Neural progenitor cell (in vitro differentiated cells): ENCODE measurements around the gene KDM6A. TPM values are rescaled to one million over a fixed set of nuclear protein-coding genes. Genes with fewer than 3 reads are reported as not detected.
A peak's percentile ranks its signal among the peaks of the same experiment; 100 is the strongest.

ENCODE experiments used
- DNase-seq: peaks from one replicate; pipeline ENCODE4 v3.0.0-alpha.2; 2016; ENCODE audit warnings: low spot score
- H2AFZ ChIP-seq: fragments of 200-600 bp; sonication (generic); replicated peaks from 2 replicates; pipeline ENCODE4 v1.6.1; 2016; ENCODE audit warnings: antibody characterized with exemption
- H3F3A ChIP-seq: fragments of 200-600 bp; sonication (generic); 2 replicates; pipeline ENCODE4 v1.6.1; 2016; ENCODE audit warnings: antibody characterized with exemption, low read depth
- H3K27ac ChIP-seq: fragments of 200-600 bp; sonication (generic); 2 replicates; pipeline ENCODE4 v1.5.1; 2016; ENCODE audit warnings: mild to moderate bottlenecking
- H3K27me3 ChIP-seq: fragments of 200-600 bp; sonication (generic); 2 replicates; pipeline ENCODE4 v1.6.1; 2016; ENCODE audit warnings: mild to moderate bottlenecking, moderate library complexity
- H3K36me3 ChIP-seq: fragments of 200-600 bp; sonication (generic); 2 replicates; pipeline ENCODE4 v1.5.1; 2016
- H3K4me1 ChIP-seq: fragments of 200-600 bp; sonication (generic); 2 replicates; pipeline ENCODE4 v1.6.1; 2016; ENCODE audit warnings: mixed run types
- H3K4me2 ChIP-seq: fragments of 200-600 bp; sonication (generic); 2 replicates; pipeline ENCODE4 v1.6.1; 2016
- H3K4me3 ChIP-seq: fragments of 200-600 bp; sonication (generic); 2 replicates; pipeline ENCODE4 v1.5.1; 2016
- H3K79me2 ChIP-seq: fragments of 200-600 bp; sonication (generic); 2 replicates; pipeline ENCODE4 v1.6.1; 2016; ENCODE audit warnings: low read depth
- H3K9ac ChIP-seq: fragments of 200-600 bp; sonication (generic); 2 replicates; pipeline ENCODE4 v1.6.1; 2016
- H3K9me3 ChIP-seq: fragments of 200-600 bp; sonication (generic); 2 replicates; pipeline ENCODE4 v1.5.1; 2016; ENCODE audit warnings: low read depth
- H4K20me1 ChIP-seq: fragments of 200-600 bp; sonication (generic); 2 replicates; pipeline ENCODE4 v1.6.1; 2016; ENCODE audit warnings: low read depth
- H3K27ac Mint-ChIP-seq: 3 replicates; pipeline ENCODE4 v1.8.0; 2021; ENCODE audit warnings: mixed read lengths
- H3K27me3 Mint-ChIP-seq: 2 replicates; pipeline ENCODE4 v1.8.0; 2022; ENCODE audit warnings: low read depth, mild to moderate bottlenecking, inconsistent platforms, moderate library complexity, mixed read lengths; ENCODE audit not compliant: insufficient read depth
- H3K36me3 Mint-ChIP-seq: 3 replicates; pipeline ENCODE4 v1.8.0; 2021; ENCODE audit warnings: mixed read lengths
- H3K4me1 Mint-ChIP-seq: 3 replicates; pipeline ENCODE4 v1.8.0; 2021; ENCODE audit warnings: mixed read lengths
- H3K4me3 Mint-ChIP-seq: 3 replicates; pipeline ENCODE4 v1.8.0; 2021; ENCODE audit warnings: mild to moderate bottlenecking, moderate library complexity, mixed read lengths
- H3K9me3 Mint-ChIP-seq: 3 replicates; pipeline ENCODE4 v1.8.0; 2020; ENCODE audit warnings: mixed read lengths
- EZH2 ChIP-seq: fragments of 200-600 bp; sonication (generic); IDR thresholded peaks from 2 replicates; pipeline ENCODE4 v1.6.1; 2017; ENCODE audit warnings: antibody characterized with exemption, mild to moderate bottlenecking, moderate library complexity
- EZH2phosphoT487 ChIP-seq: fragments of 200-600 bp; sonication (generic); IDR thresholded peaks from 2 replicates; pipeline ENCODE4 v1.6.1; 2017; ENCODE audit warnings: antibody characterized with exemption
- total RNA-seq: library from RNA; depleted of rRNA; stranded (reverse); fragments of >200 nt; gene quantifications from 2 replicates; pipeline ENCODE4 v1.2.3, GENCODE V29; 2015; ENCODE audit warnings: low replicate concordance
- TF ChIP-seq, protein P1 (sequence below): fragments of 200-600 bp; sonication (generic); IDR thresholded peaks from 2 replicates; pipeline ENCODE4 v1.5.1; 2017; ENCODE audit warnings: antibody characterized with exemption, mild to moderate bottlenecking

The KDM6A gene
- total RNA-seq, 1 donor from 2014 or later, result 56.2 TPM

DNA sequence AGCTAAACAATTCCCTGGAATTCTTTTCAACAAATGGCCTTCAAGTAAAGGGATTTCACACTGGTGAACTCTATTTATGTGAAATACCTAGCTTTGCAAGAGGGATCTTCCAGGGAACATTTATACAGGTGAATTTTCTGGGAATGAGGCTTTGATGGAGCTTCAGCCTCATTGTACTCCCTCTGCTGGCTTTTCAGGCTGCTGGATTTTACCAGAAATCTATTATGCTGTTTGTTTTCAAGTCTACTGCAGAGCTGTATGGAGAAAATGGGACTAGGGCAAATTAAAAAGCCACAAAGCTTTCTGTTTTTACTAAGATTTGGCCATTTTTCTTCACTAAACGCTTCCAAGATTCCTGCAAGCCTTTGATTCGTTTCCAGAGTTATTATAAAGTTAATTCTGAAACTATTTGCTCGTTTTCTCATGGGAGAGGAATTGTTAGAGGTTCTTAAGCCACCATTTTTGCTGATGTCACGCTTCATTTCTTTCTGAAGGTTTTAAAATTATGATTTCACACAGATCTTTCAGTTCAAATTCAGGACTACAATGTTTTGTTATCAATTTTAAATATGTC lies 31.6 kb downstream of the KDM6A start:
- Histone ChIP-seq H3K36me3 (peaks cover 7% of the 10 kb centered on the region), H3K79me2 (peaks cover 100% of the 10 kb centered on the region), H3K4me3 (peak overlapping the region; percentile 4), H3K9me3 (peaks cover 14% of the 10 kb centered on the region), H3K4me2 (peak overlapping the region; percentile 61), H4K20me1 (peaks cover 27% of the 10 kb centered on the region), H3K27me3 (no peaks in the 10 kb centered on the region), H2AFZ (no peak overlapping the region), H3K27ac (peak overlapping the region; percentile 90), H3K9ac (no peak overlapping the region), H3F3A (peaks cover 26% of the 10 kb centered on the region), H3K4me1 (peaks cover 17% of the 10 kb centered on the region)
- Mint-ChIP-seq H3K4me1 (no peaks in the 10 kb centered on the region), H3K4me3 (no peak overlapping the region), H3K9me3 (peaks cover 55% of the 10 kb centered on the region), H3K27me3 (no peaks in the 10 kb centered on the region), H3K27ac (no peak overlapping the region), H3K36me3 (peaks cover 8% of the 10 kb centered on the region)
- no peak for TF ChIP-seq EZH2
- TF ChIP-seq, protein P1, sequence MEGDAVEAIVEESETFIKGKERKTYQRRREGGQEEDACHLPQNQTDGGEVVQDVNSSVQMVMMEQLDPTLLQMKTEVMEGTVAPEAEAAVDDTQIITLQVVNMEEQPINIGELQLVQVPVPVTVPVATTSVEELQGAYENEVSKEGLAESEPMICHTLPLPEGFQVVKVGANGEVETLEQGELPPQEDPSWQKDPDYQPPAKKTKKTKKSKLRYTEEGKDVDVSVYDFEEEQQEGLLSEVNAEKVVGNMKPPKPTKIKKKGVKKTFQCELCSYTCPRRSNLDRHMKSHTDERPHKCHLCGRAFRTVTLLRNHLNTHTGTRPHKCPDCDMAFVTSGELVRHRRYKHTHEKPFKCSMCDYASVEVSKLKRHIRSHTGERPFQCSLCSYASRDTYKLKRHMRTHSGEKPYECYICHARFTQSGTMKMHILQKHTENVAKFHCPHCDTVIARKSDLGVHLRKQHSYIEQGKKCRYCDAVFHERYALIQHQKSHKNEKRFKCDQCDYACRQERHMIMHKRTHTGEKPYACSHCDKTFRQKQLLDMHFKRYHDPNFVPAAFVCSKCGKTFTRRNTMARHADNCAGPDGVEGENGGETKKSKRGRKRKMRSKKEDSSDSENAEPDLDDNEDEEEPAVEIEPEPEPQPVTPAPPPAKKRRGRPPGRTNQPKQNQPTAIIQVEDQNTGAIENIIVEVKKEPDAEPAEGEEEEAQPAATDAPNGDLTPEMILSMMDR, result peak; percentile 26
- DNase-seq, result peak; percentile 41

DNA sequence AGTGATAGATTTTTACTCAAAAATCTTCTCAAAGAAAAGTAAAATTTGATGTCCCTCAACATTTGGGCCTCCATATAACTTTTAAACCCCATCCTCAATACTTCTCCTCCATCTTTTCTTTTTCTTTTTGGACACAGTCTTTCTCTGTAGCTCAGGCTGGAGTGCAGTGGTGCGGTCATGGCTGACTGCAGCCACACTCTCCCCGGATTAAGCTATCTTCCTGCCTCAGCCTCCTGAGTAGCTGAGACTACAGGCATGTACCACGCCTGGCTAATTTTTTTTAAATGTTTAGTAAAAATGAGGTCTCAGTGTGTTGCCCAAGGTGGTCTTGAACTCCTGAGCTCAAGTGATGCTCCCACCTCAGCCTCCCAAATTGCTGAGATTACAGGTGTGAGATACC lies 33.1 kb downstream of the KDM6A start:
- H3K27me3 ChIP-seq, result no peaks in the 10 kb centered on the region
- Mint-ChIP-seq H3K27me3 (no peaks in the 10 kb centered on the region), H3K4me3 (no peak overlapping the region), H3K9me3 (peaks cover 57% of the 10 kb centered on the region), H3K4me1 (no peaks in the 10 kb centered on the region), H3K27ac (no peak overlapping the region), H3K36me3 (peaks cover 8% of the 10 kb centered on the region)
- peaks cover 17% of the 10 kb centered on the region for H3K4me1 ChIP-seq
- no peak for DNase-seq
- no peak overlapping the region for H2AFZ ChIP-seq
- TF ChIP-seq, protein P1, result no peak
- TF ChIP-seq EZH2 (no peak), EZH2phosphoT487 (no peak)
- H3K79me2 ChIP-seq, result peaks cover 98% of the 10 kb centered on the region
- peaks cover 18% of the 10 kb centered on the region for H4K20me1 ChIP-seq
- H3K27ac ChIP-seq, result no peak overlapping the region
- H3F3A ChIP-seq, result peaks cover 26% of the 10 kb centered on the region
- peaks cover 14% of the 10 kb centered on the region for H3K9me3 ChIP-seq
- no peak overlapping the region for H3K4me3 ChIP-seq
- H3K9ac ChIP-seq, result no peak overlapping the region
- peaks cover 8% of the 10 kb centered on the region for H3K36me3 ChIP-seq
- H3K4me2 ChIP-seq, result no peak overlapping the region

DNA sequence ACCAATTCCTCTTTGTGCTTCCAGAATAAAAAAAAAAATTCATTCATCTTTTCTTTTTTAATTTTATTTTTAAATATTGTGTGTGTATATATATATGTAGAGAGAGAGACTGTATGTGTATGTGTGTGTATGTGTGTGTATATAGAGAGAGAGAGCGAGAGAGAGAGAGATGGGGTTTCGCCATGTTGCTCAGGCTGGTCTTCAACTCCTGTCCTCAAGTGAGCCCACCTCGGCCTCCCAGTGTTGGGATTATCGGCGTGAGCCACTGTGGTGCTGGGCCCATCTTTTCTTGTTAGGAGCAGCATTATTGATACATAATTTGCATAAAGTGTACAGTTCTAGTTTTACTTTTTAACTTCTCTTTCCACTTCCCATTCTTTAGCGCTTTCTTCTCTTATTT lies 33.6 kb downstream of the KDM6A start:
- TF ChIP-seq EZH2 (no peak), EZH2phosphoT487 (no peak)
- TF ChIP-seq, protein P1, result no peak
- peaks cover 17% of the 10 kb centered on the region for H3K4me1 ChIP-seq
- H3K4me1 Mint-ChIP-seq, result no peaks in the 10 kb centered on the region

More for the DNA sequence above, 33.6 kb downstream of the KDM6A start:
- H3K36me3 ChIP-seq, result peaks cover 8% of the 10 kb centered on the region
- Mint-ChIP-seq H3K27ac (no peak overlapping the region), H3K9me3 (peaks cover 54% of the 10 kb centered on the region), H3K36me3 (peaks cover 8% of the 10 kb centered on the region), H3K4me3 (no peak overlapping the region), H3K27me3 (no peaks in the 10 kb centered on the region)
- H3K79me2 ChIP-seq, result peaks cover 93% of the 10 kb centered on the region
- no peak overlapping the region for H3K9ac ChIP-seq
- no peak for DNase-seq
- H3K27ac ChIP-seq, result no peak overlapping the region
- peaks cover 18% of the 10 kb centered on the region for H4K20me1 ChIP-seq
- peaks cover 26% of the 10 kb centered on the region for H3F3A ChIP-seq
- no peak overlapping the region for H3K4me3 ChIP-seq
- H2AFZ ChIP-seq, result no peak overlapping the region
- H3K27me3 ChIP-seq, result no peaks in the 10 kb centered on the region
- H3K9me3 ChIP-seq, result peaks cover 14% of the 10 kb centered on the region
- no peak overlapping the region for H3K4me2 ChIP-seq
